H54 (cell line): ENCODE data around the gene PGC.

Experiments
- DNase-seq: peaks from one replicate; pipeline ENCODE4 v3.0.0; 2011; ENCODE audit warnings: low spot score, mixed read lengths; ENCODE audit not compliant: insufficient read length
- FAIRE-seq: peaks from 3 replicates; lab custom pipeline; 2011; peaks lifted over from hg19 to GRCh38; lab: Jason Lieb, UNC
- POLR2A ChIP-seq: IDR thresholded peaks from 2 replicates; pipeline ENCODE4 v1.6.1; 2011; ENCODE audit warnings: low read depth, mild to moderate bottlenecking, low read length

Gene PGC

DNA sequence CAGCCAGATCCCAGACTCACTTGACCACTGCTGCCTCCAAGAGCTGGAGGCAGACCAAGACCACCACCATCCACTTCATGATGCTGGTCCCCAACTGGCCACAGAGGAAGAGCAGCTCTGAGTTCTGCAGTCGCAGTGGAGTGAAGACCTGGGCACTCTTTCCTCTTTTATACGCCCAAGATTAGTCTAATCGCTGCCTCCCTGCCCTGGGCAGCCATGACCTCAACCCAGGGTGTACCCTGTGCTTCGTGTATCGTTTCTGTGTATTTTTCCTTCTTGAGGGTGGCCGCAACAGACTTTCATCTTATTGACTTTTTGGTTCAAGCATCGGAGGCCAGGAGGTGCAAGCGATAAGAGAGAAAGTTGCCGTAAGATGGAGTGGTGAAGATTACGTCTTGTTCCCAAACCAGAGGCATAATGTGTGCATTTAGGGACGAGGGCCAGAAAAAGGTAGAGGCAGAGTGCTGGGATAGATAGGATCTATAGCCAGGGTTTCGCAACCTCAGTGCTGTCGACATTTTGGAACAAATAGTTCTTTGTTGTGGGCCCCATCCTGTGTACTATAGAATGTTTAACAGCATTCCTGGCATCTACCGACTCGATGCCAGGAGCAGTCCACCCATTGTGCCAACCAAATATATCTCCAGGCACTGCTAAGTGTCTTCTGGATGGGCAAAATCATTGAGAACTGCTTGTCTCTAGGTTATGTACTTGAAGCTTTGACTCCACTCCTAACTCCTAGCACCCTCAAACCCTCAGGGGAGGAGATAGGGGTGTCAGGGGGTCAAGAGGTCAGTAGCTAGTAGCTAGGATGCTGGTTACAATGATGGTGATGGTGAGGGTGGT, at the start of gene PGC:
Gene PGC, minus strand, starts transcription at position 142 of the 846 bp plus-strand sequence. Its CDS starts 63 bp downstream, at position 79.
- no peak for TF ChIP-seq POLR2A
- FAIRE-seq, result no peak

DNA sequence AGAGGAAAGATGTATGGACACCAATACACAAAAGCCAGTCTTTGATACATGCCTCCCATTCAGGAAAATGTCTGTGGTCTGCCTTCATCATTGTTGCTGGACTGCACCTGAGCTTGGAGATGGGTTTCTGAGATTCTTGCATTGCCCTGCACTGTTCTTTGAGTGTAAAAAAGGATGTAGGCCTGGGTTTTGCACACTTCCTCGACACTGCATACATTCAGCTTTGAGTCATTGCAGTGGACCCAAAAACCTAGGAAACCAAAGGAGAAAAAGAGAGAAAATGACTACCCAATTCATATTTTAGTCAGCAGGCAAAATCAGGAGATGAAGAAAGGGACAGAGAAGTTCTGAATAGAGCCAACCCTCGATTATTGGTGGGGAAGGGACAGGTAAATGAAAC, 49.3 kb upstream of the PGC start:
- FAIRE-seq, result no peak

More for the DNA sequence above, at the start of gene PGC:
- no peak for DNase-seq

DNA sequence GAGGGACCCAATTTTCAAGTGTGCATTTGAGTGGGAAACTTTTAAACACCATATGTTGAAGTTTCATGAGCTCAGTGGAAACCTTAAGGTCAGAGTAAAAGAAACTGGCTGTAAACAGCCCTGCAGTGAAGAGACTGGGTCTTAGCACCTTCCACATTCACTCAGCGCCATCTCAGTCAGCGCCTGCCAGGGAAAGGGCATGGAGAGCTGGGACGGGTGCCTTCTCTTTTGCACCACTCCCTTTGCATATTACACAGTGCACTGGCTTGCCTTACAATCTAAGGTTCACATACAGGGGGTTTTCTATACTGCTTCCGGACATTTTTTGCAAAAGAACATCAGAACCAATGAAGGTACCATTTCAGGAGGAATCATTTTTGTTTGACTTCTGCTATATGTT, 44.8 kb upstream of the PGC start:
- no peak for TF ChIP-seq POLR2A
- DNase-seq, result no peak
- FAIRE-seq, result no peak

More for the DNA sequence above, 49.3 kb upstream of the PGC start:
- DNase-seq, result no peak
- TF ChIP-seq POLR2A, result no peak

GRCh38 chr6:41791305-41791704, 44.1 kb upstream of the PGC start:
- FAIRE-seq, result no peak
- DNase-seq, result no peak
- no peak for TF ChIP-seq POLR2A

- DNase-seq (no peak), FAIRE-seq (no peak)
- TF ChIP-seq POLR2A, result no peak
These were observed 42.8 kb upstream of the PGC start for GRCh38 chr6:41790045-41790444.

DNA sequence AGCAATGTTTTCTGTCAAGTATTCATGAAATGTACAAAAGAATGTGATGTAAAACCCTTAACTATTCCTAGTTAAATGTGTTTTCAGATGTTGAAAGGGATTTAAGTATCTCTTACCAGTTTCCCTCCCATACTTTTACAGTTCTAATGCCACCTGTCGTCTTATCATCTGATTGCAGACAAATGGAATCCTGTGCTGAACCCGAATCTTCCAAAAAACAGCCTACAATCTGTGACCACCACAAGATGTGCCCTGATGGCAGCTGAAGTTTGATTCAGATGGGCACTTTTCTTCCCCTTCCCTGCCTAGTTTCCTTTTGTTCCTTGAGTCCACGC, 42.2 kb upstream of the PGC start:
- DNase-seq (no peak), FAIRE-seq (no peak)
- TF ChIP-seq POLR2A, result no peak

DNA sequence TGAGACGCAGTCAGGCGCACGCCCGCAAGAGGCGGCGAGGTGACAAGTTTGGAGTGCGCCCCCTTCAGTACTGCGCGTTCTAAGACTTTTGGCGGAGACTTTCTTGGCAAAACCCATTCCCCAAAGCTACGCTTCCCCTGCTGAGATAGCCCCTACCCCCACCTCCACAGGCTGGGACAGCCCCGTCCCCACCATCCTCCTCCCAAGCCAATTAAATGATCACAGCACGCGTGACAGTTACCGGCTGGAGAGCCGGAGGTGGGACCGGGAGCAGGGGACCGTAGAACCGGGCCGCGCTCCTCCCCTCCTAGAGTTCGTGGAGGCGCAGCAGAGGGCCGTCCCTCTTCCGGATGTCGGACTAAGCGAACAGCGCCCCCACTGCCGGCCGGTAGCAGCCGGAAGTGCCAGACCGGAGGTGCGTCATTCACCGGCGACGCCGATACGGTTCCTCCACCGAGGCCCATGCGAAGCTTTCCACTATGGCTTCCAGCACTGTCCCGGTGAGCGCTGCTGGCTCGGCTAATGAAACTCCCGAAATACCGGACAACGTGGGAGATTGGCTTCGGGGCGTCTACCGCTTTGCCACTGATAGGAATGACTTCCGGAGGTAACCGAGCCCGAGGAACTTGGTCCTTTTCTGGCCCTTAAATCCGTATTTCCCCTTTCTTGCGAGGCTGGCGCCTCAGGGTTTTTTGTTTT, 40.2 kb upstream of the PGC start, which contains the start of gene TOMM6:
Gene TOMM6, plus strand, starts transcription at position 476 of the 699 bp plus-strand sequence. Its CDS starts 4 bp downstream, at position 480.
- peak; percentile 63 for TF ChIP-seq POLR2A
- DNase-seq (peak; percentile 91), FAIRE-seq (peak; percentile 67)

- TF ChIP-seq POLR2A, result peak; percentile 42
- FAIRE-seq (no peak), DNase-seq (peak; percentile 80)
These were observed 39.4 kb upstream of the PGC start for GRCh38 chr6:41786451-41787218.

GRCh38 chr6:41785689-41786450, 38.7 kb upstream of the PGC start:
- DNase-seq, result no peak

DNA sequence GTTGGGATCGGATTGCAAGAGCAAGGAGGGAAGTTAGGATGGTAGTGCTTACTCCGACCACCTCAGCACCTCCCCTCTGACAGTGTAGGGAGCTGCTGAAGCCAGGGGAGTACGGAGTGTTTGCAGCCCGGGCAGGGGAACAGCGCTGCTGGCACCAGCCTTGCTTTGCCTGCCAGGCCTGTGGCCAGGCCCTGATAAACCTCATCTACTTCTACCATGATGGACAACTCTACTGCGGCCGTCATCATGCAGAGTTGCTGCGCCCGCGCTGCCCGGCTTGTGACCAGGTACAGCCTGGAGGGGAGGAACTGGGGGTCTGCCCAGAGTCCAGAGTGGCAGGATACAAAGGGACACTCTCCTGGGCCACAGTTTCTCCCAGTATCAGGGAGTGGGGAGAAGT, 38.1 kb upstream of the PGC start:
- TF ChIP-seq POLR2A, result no peak
- no peak for DNase-seq
- FAIRE-seq, result no peak

More at GRCh38 chr6:41785689-41786450, 38.7 kb upstream of the PGC start:
- no peak for FAIRE-seq
- TF ChIP-seq POLR2A, result no peak

DNA sequence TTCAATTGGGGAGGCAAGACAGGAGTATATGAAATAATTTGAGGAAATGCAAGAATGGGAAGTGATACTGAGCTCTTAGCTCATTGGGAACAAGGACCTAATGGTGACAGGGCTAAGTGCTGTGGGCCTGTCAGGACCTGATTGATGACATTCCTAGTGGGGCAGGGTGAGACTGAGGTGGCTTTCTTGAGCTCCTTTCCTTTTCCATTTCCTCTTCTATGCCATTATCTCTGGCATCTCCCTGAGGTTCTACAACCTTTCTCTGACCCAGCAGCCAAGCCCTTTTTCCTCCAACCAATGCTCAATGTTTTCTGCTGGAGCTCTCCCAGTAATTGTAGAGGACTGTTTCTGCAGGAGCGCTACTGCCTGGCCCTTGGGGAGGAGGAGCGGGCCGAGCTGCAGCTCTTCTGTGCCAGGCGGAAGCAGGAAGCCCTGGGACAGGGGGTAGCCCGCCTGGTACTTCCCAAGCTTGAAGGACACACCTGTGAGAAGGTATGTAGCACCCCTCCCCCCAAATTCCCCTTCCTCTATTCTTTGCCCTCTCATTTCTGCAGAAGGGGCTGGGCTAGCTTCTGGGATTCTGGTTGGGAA, 37.5 kb upstream of the PGC start:
- no peak for DNase-seq
- TF ChIP-seq POLR2A, result no peak
- no peak for FAIRE-seq

GRCh38 chr6:41783106-41783780, 36.0 kb upstream of the PGC start:
- DNase-seq (no peak), FAIRE-seq (no peak)
- TF ChIP-seq POLR2A, result no peak

DNA sequence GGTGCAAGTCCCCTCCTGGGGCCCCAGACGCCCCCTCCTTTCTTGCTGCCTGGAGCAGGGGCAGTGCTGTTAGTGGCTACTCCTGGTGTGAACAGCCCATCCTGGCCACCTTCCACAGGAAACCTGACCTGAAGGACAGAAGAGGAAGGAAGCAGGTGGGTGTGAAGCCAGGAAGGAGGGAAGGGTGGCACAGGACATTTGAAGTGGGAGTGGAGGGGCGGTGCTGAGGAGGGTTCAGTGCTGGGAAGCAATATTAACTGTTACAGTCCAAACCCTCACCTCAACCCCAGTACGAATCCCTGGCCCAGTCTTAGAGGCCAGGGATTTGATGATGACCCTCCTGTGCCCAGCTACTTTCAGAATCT, 34.2 kb upstream of the PGC start:
- FAIRE-seq (no peak), DNase-seq (no peak)
- TF ChIP-seq POLR2A, result no peak
